Panc1 (cell line): ENCODE data around the gene ZFYVE21. TPM values are rescaled to one million over a fixed set of nuclear protein-coding genes. Genes with fewer than 3 reads are reported as not detected.

Experiments
- ATAC-seq: fragments of 200-7000 bp; cut with Tn5 transposase; 2 replicates; pipeline ENCODE4 v1.9.1; 2020; ENCODE audit warnings: mild to moderate bottlenecking, moderate library complexity
- BruUV-seq: library from RNA; stranded (reverse); fragments of 400-500 nt; replicated peaks from 2 replicates; lab custom pipeline; 2021; lab: Mats Ljungman, UMichigan
- CTCF ChIA-PET: fragments of 300-600 bp; sonication (Branson Sonifier 250); formaldehyde crosslinking; loops from one replicate; lab custom pipeline; 2022; ENCODE audit warnings: antibody characterized with exemption; lab: Charles Lee
- POLR2A ChIA-PET: fragments of 300-600 bp; sonication (Branson Sonifier 250); formaldehyde crosslinking; loops from one replicate; lab custom pipeline; 2022; ENCODE audit warnings: antibody characterized with exemption; lab: Charles Lee
- DNase-seq: peaks from one replicate; pipeline ENCODE4 v3.0.0-alpha.2; 2010; ENCODE audit warnings: low read depth, low spot score
- H3K27ac ChIP-seq: 2 replicates; pipeline ENCODE4 v1.5.1; 2011; ENCODE audit warnings: mild to moderate bottlenecking, low read length, inconsistent platforms
- H3K27me3 ChIP-seq: fragments of 200-500 bp; sonication (Bioruptor generic); 2 replicates; pipeline ENCODE4 v1.6.0; 2014; ENCODE audit warnings: low read length, inconsistent platforms; ENCODE audit not compliant: control insufficient read depth, insufficient read depth
- H3K36me3 ChIP-seq: fragments of 200-500 bp; sonication (Bioruptor generic); 2 replicates; pipeline ENCODE4 v1.5.1; 2014; ENCODE audit warnings: inconsistent platforms, mild to moderate bottlenecking, low read length, moderate library complexity; ENCODE audit not compliant: control insufficient read depth, insufficient read depth
- H3K4me1 ChIP-seq: 2 replicates; pipeline ENCODE4 v1.5.1; 2011; ENCODE audit warnings: inconsistent platforms, mild to moderate bottlenecking, low read length, moderate library complexity; ENCODE audit not compliant: control insufficient read depth, insufficient read depth
- H3K4me3 ChIP-seq, 2 experiments: 2 replicates each; pipeline ENCODE4 v1.5.1; 2011 to 2012; ENCODE audit warnings: low read depth in 2 of 2, low read length in 2 of 2, mild to moderate bottlenecking in 2 of 2, inconsistent platforms in 1 of 2, moderate library complexity in 1 of 2
- H3K9me3 ChIP-seq: fragments of 200-500 bp; sonication (Bioruptor generic); 2 replicates; pipeline ENCODE4 v1.5.1; 2014; ENCODE audit warnings: low read depth, mild to moderate bottlenecking, inconsistent platforms, low read length, moderate library complexity; ENCODE audit not compliant: control insufficient read depth, insufficient read depth
- POLR2AphosphoS5 ChIP-seq: IDR thresholded peaks from 2 replicates; pipeline ENCODE4 v1.6.1; 2012; ENCODE audit warnings: mild to moderate bottlenecking, low read depth, low read length, moderate library complexity
- SIN3A ChIP-seq: IDR thresholded peaks from 2 replicates; pipeline ENCODE4 v1.6.1; 2012; ENCODE audit warnings: low read depth, mild to moderate bottlenecking, low read length, moderate library complexity, borderline replicate concordance; ENCODE audit not compliant: insufficient read depth
- TCF7L2 ChIP-seq: IDR thresholded peaks from 2 replicates; pipeline ENCODE4 v1.6.1; 2011; ENCODE audit warnings: mild to moderate bottlenecking, low read depth, low read length, inconsistent platforms
- in situ Hi-C: cut with HindIII; loops from 2 replicates; pipeline ENCODE4 v1.10.0; 2016; ENCODE audit warnings: low sequenced_read_pairs, low pct_unique_long_range_greater_than_20kb
- intact Hi-C: fragments of 100-400 bp; cut with micrococcal nuclease; formaldehyde crosslinking; loops from one replicate; pipeline ENCODE4 v1.10.0; 2022; ENCODE audit not compliant: unreplicated experiment
- total RNA-seq: library from RNA; stranded (reverse); gene quantifications from one replicate; pipeline ENCODE4 v1.2.1, GENCODE V29; 2021; ENCODE audit not compliant: unreplicated experiment
- TF ChIP-seq, protein P1 (sequence below): fragments of 450-650 bp; IDR thresholded peaks from 2 replicates; pipeline ENCODE4 v1.5.1; 2017; ENCODE audit warnings: mild to moderate bottlenecking
- TF ChIP-seq, protein P2 (sequence below), 2 experiments: IDR thresholded peaks; 2 replicates each; pipeline ENCODE4 v1.6.1; 2011 to 2012; ENCODE audit warnings: low read depth in 2 of 2, control low read depth in 1 of 2, low read length in 1 of 2, mild to moderate bottlenecking in 1 of 2, moderate library complexity in 1 of 2; ENCODE audit not compliant: insufficient read depth in 1 of 2

The ZFYVE21 gene
- total RNA-seq, 1 experiment from 2014 or later = 41.8 TPM

DNA sequence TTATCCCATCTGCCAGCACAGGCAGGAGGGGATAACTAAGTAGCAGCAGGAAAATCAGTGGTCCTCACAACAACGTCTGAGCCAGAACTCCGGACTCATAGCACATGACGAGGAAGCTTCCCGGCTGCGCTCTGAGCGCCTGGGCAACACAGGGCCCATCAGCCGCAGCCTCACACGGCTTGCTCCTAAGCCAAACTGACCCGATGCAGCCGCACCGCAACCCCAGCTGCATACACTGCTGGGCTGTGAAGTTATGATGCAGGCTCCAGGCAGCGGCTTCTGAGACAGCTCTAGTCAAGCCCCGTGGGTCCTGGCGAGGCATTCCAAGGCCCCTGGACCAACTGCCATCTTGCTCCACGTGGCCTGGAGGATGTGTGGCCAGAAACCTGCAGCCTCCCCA, 28.1 kb downstream of the ZFYVE21 start:
- intact Hi-C loops = no loop called here
- Histone ChIP-seq H3K4me3 (no peak overlapping the region), H3K4me1 (no peaks in the 10 kb centered on the region), H3K27me3 (no peaks in the 10 kb centered on the region), H3K9me3 (no peaks in the 10 kb centered on the region), H3K36me3 (no peaks in the 10 kb centered on the region), H3K27ac (no peak overlapping the region)
- CTCF ChIA-PET = no interaction called here
- DNase-seq (no peak), ATAC-seq (no peak)
- in situ Hi-C loops = no loop called here
- TF ChIP-seq SIN3A = no peak
- TF ChIP-seq, protein P1, sequence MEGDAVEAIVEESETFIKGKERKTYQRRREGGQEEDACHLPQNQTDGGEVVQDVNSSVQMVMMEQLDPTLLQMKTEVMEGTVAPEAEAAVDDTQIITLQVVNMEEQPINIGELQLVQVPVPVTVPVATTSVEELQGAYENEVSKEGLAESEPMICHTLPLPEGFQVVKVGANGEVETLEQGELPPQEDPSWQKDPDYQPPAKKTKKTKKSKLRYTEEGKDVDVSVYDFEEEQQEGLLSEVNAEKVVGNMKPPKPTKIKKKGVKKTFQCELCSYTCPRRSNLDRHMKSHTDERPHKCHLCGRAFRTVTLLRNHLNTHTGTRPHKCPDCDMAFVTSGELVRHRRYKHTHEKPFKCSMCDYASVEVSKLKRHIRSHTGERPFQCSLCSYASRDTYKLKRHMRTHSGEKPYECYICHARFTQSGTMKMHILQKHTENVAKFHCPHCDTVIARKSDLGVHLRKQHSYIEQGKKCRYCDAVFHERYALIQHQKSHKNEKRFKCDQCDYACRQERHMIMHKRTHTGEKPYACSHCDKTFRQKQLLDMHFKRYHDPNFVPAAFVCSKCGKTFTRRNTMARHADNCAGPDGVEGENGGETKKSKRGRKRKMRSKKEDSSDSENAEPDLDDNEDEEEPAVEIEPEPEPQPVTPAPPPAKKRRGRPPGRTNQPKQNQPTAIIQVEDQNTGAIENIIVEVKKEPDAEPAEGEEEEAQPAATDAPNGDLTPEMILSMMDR = no peak
- no peak for TF ChIP-seq POLR2AphosphoS5
- POLR2A ChIA-PET = no interaction called here
- no TSS peak for BruUV-seq

DNA sequence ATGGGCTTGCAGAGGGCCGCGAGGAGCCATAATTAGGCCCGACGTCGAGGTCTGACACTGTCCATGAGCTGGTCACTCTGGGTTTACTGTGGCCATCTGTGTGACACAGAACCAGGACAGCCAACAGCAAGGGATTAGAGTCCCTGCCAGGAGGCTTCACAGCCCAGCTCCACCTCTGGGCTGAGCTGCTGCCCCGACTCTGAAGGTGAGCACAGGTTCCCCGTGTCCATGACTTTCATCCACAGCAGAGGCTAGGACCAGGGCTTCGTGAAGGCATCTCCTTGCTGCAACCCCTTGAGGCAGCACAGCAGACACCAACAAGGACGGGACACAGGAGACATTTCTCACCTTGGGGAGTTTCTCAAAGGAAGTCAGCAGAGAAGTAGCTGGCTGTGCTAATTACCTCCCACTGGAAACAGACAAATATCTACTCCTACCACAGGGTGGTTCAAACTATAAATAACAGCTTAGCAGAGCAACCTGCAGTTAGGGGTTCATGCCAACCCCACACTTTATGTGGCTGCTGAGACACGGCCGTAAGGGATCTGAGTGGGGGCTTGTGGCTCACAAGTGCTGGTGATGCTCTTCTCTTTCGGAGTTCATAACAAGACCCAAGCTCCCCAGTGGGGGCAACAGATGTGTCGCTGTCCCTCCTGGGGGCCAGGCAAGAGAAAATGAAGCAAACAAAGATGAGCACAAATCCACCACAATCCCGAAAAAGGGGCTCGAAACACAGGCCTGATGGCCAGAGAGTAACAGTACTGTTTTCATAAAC, 29.2 kb downstream of the ZFYVE21 start:
- no peaks in the 10 kb centered on the region for H3K4me1 ChIP-seq
- ATAC-seq (no peak; the same call in 1 of the 2 replicates), DNase-seq (no peak)
- no TSS peak for BruUV-seq
- H3K27me3 ChIP-seq = no peaks in the 10 kb centered on the region
- intact Hi-C loops (no loop called here), in situ Hi-C loops (no loop called here)
- ChIA-PET POLR2A (interaction anchor here (0.6 kb wide), 1 partner anchor 308 kb away, joined by 3 read pairs; no protein-coding TSS in a partner anchor), CTCF (no interaction called here)
- H3K36me3 ChIP-seq = no peaks in the 10 kb centered on the region
- no peak overlapping the region for H3K27ac ChIP-seq
- no peaks in the 10 kb centered on the region for H3K9me3 ChIP-seq
- no peak overlapping the region for H3K4me3 ChIP-seq
- TF ChIP-seq TCF7L2 (no peak), SIN3A (no peak), POLR2AphosphoS5 (no peak)
- TF ChIP-seq, protein P2, sequence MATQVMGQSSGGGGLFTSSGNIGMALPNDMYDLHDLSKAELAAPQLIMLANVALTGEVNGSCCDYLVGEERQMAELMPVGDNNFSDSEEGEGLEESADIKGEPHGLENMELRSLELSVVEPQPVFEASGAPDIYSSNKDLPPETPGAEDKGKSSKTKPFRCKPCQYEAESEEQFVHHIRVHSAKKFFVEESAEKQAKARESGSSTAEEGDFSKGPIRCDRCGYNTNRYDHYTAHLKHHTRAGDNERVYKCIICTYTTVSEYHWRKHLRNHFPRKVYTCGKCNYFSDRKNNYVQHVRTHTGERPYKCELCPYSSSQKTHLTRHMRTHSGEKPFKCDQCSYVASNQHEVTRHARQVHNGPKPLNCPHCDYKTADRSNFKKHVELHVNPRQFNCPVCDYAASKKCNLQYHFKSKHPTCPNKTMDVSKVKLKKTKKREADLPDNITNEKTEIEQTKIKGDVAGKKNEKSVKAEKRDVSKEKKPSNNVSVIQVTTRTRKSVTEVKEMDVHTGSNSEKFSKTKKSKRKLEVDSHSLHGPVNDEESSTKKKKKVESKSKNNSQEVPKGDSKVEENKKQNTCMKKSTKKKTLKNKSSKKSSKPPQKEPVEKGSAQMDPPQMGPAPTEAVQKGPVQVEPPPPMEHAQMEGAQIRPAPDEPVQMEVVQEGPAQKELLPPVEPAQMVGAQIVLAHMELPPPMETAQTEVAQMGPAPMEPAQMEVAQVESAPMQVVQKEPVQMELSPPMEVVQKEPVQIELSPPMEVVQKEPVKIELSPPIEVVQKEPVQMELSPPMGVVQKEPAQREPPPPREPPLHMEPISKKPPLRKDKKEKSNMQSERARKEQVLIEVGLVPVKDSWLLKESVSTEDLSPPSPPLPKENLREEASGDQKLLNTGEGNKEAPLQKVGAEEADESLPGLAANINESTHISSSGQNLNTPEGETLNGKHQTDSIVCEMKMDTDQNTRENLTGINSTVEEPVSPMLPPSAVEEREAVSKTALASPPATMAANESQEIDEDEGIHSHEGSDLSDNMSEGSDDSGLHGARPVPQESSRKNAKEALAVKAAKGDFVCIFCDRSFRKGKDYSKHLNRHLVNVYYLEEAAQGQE (IDR thresholded peaks at IDR 0.05; ENCODE audit: insufficient read depth in 1 of 2, low read depth in 2 of 2, low read length in 1 of 2) = no peak
- TF ChIP-seq, protein P1 = no peak
